ENCODE data around the gene ESRRG.

GRCh38 chr1:216582151-216582550 lies 141.1 kb downstream of the ESRRG start:
- TF ChIP-seq CTCF (IDR thresholded peaks at IDR 0.05): no peak
- TF ChIP-seq POLR2A (IDR thresholded peaks at IDR 0.05): no peak

All from lower leg skin (tissue), 3 donors.